ENCODE results near the gene UGT1A4.

UGT1A4 gene

GRCh38 chr2:233756429-233757081, 38.0 kb downstream of the UGT1A4 start:
- Histone ChIP-seq H3K36me3 (ENCODE audit: control insufficient read depth, low read depth, low read length) (no peaks in the 10 kb centered on the region), H3K4me1 (ENCODE audit: control insufficient read depth, low read depth, low read length) (no peaks in the 10 kb centered on the region), H3K9me3 (ENCODE audit: control insufficient read depth, low read depth, low read length) (peaks cover 7% of the 10 kb centered on the region), H3K4me3 (ENCODE audit: low read length) (no peak overlapping the region), H3K27me3 (ENCODE audit: control insufficient read depth, insufficient read depth, low read length) (no peaks in the 10 kb centered on the region), H3K27ac (ENCODE audit: low read length) (no peak overlapping the region), H3K9ac (ENCODE audit: low read length) (no peak overlapping the region)

GRCh38 chr2:233758141-233758540, 39.6 kb downstream of the UGT1A4 start:
- Histone ChIP-seq H3K36me3 (ENCODE audit: control insufficient read depth, low read depth, low read length) (no peaks in the 10 kb centered on the region), H3K9ac (ENCODE audit: low read length) (no peak overlapping the region), H3K27ac (ENCODE audit: low read length) (no peak overlapping the region), H3K4me3 (ENCODE audit: low read length) (no peak overlapping the region), H3K27me3 (ENCODE audit: control insufficient read depth, insufficient read depth, low read length) (no peaks in the 10 kb centered on the region), H3K4me1 (ENCODE audit: control insufficient read depth, low read depth, low read length) (no peaks in the 10 kb centered on the region), H3K9me3 (ENCODE audit: control insufficient read depth, low read depth, low read length) (no peaks in the 10 kb centered on the region)

- H3K9ac ChIP-seq (ENCODE audit: low read length) = no peak overlapping the region
- no peaks in the 10 kb centered on the region for H3K27me3 ChIP-seq (ENCODE audit: control insufficient read depth, insufficient read depth, low read length)
- no peak overlapping the region for H3K4me3 ChIP-seq (ENCODE audit: low read length)
- no peak overlapping the region for H3K27ac ChIP-seq (ENCODE audit: low read length)
- H3K9me3 ChIP-seq (ENCODE audit: control insufficient read depth, low read depth, low read length) = no peaks in the 10 kb centered on the region
- H3K36me3 ChIP-seq (ENCODE audit: control insufficient read depth, low read depth, low read length) = no peaks in the 10 kb centered on the region
- H3K4me1 ChIP-seq (ENCODE audit: control insufficient read depth, low read depth, low read length) = no peaks in the 10 kb centered on the region
Measured at GRCh38 chr2:233758849-233759248, 40.3 kb downstream of the UGT1A4 start.

- Histone ChIP-seq H3K4me1 (ENCODE audit: control insufficient read depth, low read depth, low read length) (no peaks in the 10 kb centered on the region), H3K36me3 (ENCODE audit: control insufficient read depth, low read depth, low read length) (no peaks in the 10 kb centered on the region), H3K27me3 (ENCODE audit: control insufficient read depth, insufficient read depth, low read length) (no peaks in the 10 kb centered on the region), H3K9me3 (ENCODE audit: control insufficient read depth, low read depth, low read length) (no peaks in the 10 kb centered on the region), H3K27ac (ENCODE audit: low read length) (no peak within 1 kb of the TSS), H3K9ac (ENCODE audit: low read length) (no peak within 1 kb of the TSS), H3K4me3 (ENCODE audit: low read length) (no peak within 1 kb of the TSS)
Measured at GRCh38 chr2:233760043-233760442, 41.5 kb downstream of the UGT1A4 start, which contains the start of gene UGT1A1. UGT1A1 (plus strand) TSS chr2:233760270; CDS start chr2:233760288, 18 bp downstream.

GRCh38 chr2:233761040-233761769, 42.7 kb downstream of the UGT1A4 start:
- H3K27ac ChIP-seq (ENCODE audit: low read length) = no peak overlapping the region
- H3K9me3 ChIP-seq (ENCODE audit: control insufficient read depth, low read depth, low read length) = no peaks in the 10 kb centered on the region
- H3K4me1 ChIP-seq (ENCODE audit: control insufficient read depth, low read depth, low read length) = no peaks in the 10 kb centered on the region

GRCh38 chr2:233764264-233764663, 45.7 kb downstream of the UGT1A4 start:
- Histone ChIP-seq H3K27me3 (ENCODE audit: control insufficient read depth, insufficient read depth, low read length) (no peaks in the 10 kb centered on the region), H3K4me1 (ENCODE audit: control insufficient read depth, low read depth, low read length) (peaks cover 9% of the 10 kb centered on the region), H3K4me3 (ENCODE audit: low read length) (no peak overlapping the region), H3K27ac (ENCODE audit: low read length) (no peak overlapping the region), H3K9me3 (ENCODE audit: control insufficient read depth, low read depth, low read length) (no peaks in the 10 kb centered on the region), H3K36me3 (ENCODE audit: control insufficient read depth, low read depth, low read length) (no peaks in the 10 kb centered on the region), H3K9ac (ENCODE audit: low read length) (no peak overlapping the region)

More at GRCh38 chr2:233761040-233761769, 42.7 kb downstream of the UGT1A4 start:
- Histone ChIP-seq H3K4me3 (ENCODE audit: low read length) (no peak overlapping the region), H3K9ac (ENCODE audit: low read length) (no peak overlapping the region), H3K27me3 (ENCODE audit: control insufficient read depth, insufficient read depth, low read length) (no peaks in the 10 kb centered on the region), H3K36me3 (ENCODE audit: control insufficient read depth, low read depth, low read length) (no peaks in the 10 kb centered on the region)

- Histone ChIP-seq H3K9ac (ENCODE audit: low read length) (no peak overlapping the region), H3K36me3 (ENCODE audit: control insufficient read depth, low read depth, low read length) (no peaks in the 10 kb centered on the region), H3K27me3 (ENCODE audit: control insufficient read depth, insufficient read depth, low read length) (no peaks in the 10 kb centered on the region), H3K4me3 (ENCODE audit: low read length) (no peak overlapping the region), H3K4me1 (ENCODE audit: control insufficient read depth, low read depth, low read length) (peaks cover 9% of the 10 kb centered on the region), H3K27ac (ENCODE audit: low read length) (no peak overlapping the region), H3K9me3 (ENCODE audit: control insufficient read depth, low read depth, low read length) (no peaks in the 10 kb centered on the region)
Measured at GRCh38 chr2:233764761-233765160, 46.2 kb downstream of the UGT1A4 start.

GRCh38 chr2:233766416-233766815, 47.9 kb downstream of the UGT1A4 start:
- no peak overlapping the region for H3K9ac ChIP-seq (ENCODE audit: low read length)
- H3K9me3 ChIP-seq (ENCODE audit: control insufficient read depth, low read depth, low read length) = no peaks in the 10 kb centered on the region
- H3K27me3 ChIP-seq (ENCODE audit: control insufficient read depth, insufficient read depth, low read length) = no peaks in the 10 kb centered on the region
- no peak overlapping the region for H3K4me3 ChIP-seq (ENCODE audit: low read length)
- no peaks in the 10 kb centered on the region for H3K36me3 ChIP-seq (ENCODE audit: control insufficient read depth, low read depth, low read length)
- H3K27ac ChIP-seq (ENCODE audit: low read length) = no peak overlapping the region
- H3K4me1 ChIP-seq (ENCODE audit: control insufficient read depth, low read depth, low read length) = peaks cover 9% of the 10 kb centered on the region

- H3K27me3 ChIP-seq (ENCODE audit: control insufficient read depth, insufficient read depth, low read length) = no peaks in the 10 kb centered on the region
- peak overlapping the region; percentile 3 for H3K27ac ChIP-seq (ENCODE audit: low read length)
Measured at GRCh38 chr2:233768076-233768475, 49.5 kb downstream of the UGT1A4 start.

GRCh38 chr2:233769260-233769659, 50.7 kb downstream of the UGT1A4 start:
- H3K9ac ChIP-seq (ENCODE audit: low read length) = no peak overlapping the region
- H3K9me3 ChIP-seq (ENCODE audit: control insufficient read depth, low read depth, low read length) = no peaks in the 10 kb centered on the region
- H3K36me3 ChIP-seq (ENCODE audit: control insufficient read depth, low read depth, low read length) = no peaks in the 10 kb centered on the region
- H3K4me3 ChIP-seq (ENCODE audit: low read length) = no peak overlapping the region
- no peak overlapping the region for H3K27ac ChIP-seq (ENCODE audit: low read length)
- no peaks in the 10 kb centered on the region for H3K27me3 ChIP-seq (ENCODE audit: control insufficient read depth, insufficient read depth, low read length)
- peaks cover 9% of the 10 kb centered on the region for H3K4me1 ChIP-seq (ENCODE audit: control insufficient read depth, low read depth, low read length)

More at GRCh38 chr2:233768076-233768475, 49.5 kb downstream of the UGT1A4 start:
- Histone ChIP-seq H3K4me1 (ENCODE audit: control insufficient read depth, low read depth, low read length) (peaks cover 9% of the 10 kb centered on the region), H3K9ac (ENCODE audit: low read length) (no peak overlapping the region), H3K9me3 (ENCODE audit: control insufficient read depth, low read depth, low read length) (no peaks in the 10 kb centered on the region), H3K36me3 (ENCODE audit: control insufficient read depth, low read depth, low read length) (no peaks in the 10 kb centered on the region), H3K4me3 (ENCODE audit: low read length) (no peak overlapping the region)

- H3K27me3 ChIP-seq (ENCODE audit: control insufficient read depth, insufficient read depth, low read length) = no peaks in the 10 kb centered on the region
- H3K4me3 ChIP-seq (ENCODE audit: low read length) = no peak overlapping the region
- no peak overlapping the region for H3K27ac ChIP-seq (ENCODE audit: low read length)
- H3K36me3 ChIP-seq (ENCODE audit: control insufficient read depth, low read depth, low read length) = no peaks in the 10 kb centered on the region
- H3K4me1 ChIP-seq (ENCODE audit: control insufficient read depth, low read depth, low read length) = peaks cover 9% of the 10 kb centered on the region
- H3K9ac ChIP-seq (ENCODE audit: low read length) = no peak overlapping the region
- no peaks in the 10 kb centered on the region for H3K9me3 ChIP-seq (ENCODE audit: control insufficient read depth, low read depth, low read length)
Measured at GRCh38 chr2:233772153-233772552, 53.6 kb downstream of the UGT1A4 start.

- H3K9me3 ChIP-seq (ENCODE audit: control insufficient read depth, low read depth, low read length) = no peaks in the 10 kb centered on the region
- H3K36me3 ChIP-seq (ENCODE audit: control insufficient read depth, low read depth, low read length) = no peaks in the 10 kb centered on the region
- H3K4me3 ChIP-seq (ENCODE audit: low read length) = no peak overlapping the region
- no peaks in the 10 kb centered on the region for H3K27me3 ChIP-seq (ENCODE audit: control insufficient read depth, insufficient read depth, low read length)
- no peak overlapping the region for H3K27ac ChIP-seq (ENCODE audit: low read length)
- H3K4me1 ChIP-seq (ENCODE audit: control insufficient read depth, low read depth, low read length) = peaks cover 7% of the 10 kb centered on the region
- no peak overlapping the region for H3K9ac ChIP-seq (ENCODE audit: low read length)
Measured at GRCh38 chr2:233772583-233772982, 54.0 kb downstream of the UGT1A4 start.
